IPS-NIHi11 (cell line): ENCODE data around the gene KPNA1.

Experiments
- DNase-seq: peaks from one replicate; pipeline ENCODE4 v3.0.0; 2012; ENCODE audit warnings: mixed read lengths, low spot score

The KPNA1 gene

DNA sequence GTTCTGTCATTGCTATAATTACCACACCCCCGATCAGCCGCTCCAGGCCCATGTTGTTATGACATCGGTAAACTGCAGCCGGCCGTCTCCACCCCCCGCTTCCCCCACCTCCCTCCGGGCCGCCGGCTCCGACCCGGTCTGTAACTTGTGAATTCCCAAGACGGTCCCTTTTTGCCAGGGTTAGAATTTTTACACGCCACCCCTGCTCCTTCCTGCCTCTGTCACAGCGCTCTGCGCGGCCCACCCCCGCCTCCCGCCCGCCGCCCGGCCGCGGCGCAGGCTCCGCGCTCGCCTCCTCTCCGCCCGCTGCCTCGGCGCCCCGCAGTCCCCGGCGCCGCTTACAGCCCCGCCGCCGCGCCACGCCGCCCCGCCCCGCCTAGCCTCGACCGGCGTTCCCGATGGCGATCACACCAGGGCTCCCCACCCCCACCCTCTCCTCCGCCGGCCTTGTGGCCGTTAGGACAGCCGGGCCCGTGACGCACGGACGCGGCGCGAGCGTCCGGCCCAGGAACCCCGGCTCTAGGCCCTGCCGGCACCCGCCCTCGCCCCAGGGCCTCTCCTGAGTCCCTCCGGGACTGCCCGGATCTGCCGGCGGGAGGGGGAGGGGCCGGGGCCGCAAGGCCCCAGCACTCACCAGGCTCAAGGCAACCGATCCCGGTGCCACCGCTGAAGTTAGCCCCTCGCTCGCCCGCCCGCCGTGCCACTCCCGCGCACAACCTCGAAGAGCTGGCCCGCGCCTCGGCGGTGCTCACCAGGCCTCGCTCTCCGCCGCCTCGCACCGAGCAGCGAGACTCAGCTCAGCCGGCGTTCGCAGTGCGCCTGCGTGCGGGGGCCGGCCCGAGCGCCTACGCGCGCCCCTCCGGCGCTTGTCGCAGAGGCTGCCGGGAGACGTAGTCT, at the start of gene KPNA1:
Gene KPNA1 (minus strand): TSS at position 817 of the 897 bp plus-strand sequence. CDS start 18,374 bp downstream, outside the sequence.
- DNase-seq = peak; percentile 97

DNA sequence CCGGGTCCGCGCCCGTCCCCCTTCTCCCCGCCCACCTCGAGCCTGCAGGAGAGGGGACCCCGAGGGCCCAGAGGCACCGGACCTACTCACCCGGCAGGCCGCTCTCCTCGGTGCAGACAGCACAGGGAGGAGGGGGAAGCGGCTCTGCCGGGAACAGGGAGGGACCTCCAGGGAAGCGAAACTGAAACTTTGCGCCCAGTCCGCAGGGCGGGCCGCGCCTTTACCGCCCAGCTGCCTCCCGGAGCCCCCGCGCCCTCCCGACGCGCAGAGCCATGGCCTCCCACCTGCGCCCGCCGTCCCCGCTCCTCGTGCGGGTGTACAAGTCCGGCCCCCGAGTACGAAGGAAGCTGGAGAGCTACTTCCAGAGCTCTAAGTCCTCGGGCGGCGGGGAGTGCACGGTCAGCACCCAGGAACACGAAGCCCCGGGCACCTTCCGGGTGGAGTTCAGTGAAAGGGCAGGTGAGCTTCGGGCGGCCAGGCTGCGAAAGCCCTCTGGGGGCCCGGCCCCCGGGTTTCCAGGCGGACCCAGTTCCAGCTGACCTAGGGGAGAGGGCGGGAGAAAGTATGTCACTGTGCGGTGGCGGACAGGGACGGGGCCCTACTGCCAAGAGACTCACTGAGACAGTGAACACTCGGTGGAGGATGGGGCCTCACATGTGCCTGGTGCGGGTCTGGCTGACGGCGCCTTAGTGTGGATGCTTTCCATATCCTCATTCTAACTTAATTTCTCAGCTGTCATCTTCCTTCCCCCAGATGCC, 49.6 kb upstream of the KPNA1 start, which contains the start of the genes DTX3L and PARP9:
Gene DTX3L (plus strand): TSS at position 184 of the 758 bp plus-strand sequence. CDS start 89 bp downstream, at position 273.
Gene PARP9 (minus strand): TSS at position 146 of the 758 bp plus-strand sequence. CDS start 4,680 bp downstream, outside the sequence.
- peak; percentile 83 for DNase-seq

DNA sequence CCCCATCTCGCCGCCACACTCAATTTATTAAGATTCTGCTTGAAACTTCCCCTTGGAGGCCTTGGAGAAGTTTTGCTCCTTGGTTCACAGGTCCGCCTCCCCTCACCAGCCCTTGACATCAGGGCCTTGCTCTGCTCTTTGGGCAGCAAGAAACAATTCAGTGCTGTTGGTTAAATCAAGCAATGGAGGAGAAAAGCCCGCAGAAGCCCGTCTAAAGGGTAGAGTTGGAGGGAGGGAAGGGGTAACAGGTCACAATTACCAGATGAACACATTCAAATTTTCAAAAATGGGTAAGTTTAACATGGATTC, 48.9 kb upstream of the KPNA1 start:
- DNase-seq = peak; percentile 11

DNA sequence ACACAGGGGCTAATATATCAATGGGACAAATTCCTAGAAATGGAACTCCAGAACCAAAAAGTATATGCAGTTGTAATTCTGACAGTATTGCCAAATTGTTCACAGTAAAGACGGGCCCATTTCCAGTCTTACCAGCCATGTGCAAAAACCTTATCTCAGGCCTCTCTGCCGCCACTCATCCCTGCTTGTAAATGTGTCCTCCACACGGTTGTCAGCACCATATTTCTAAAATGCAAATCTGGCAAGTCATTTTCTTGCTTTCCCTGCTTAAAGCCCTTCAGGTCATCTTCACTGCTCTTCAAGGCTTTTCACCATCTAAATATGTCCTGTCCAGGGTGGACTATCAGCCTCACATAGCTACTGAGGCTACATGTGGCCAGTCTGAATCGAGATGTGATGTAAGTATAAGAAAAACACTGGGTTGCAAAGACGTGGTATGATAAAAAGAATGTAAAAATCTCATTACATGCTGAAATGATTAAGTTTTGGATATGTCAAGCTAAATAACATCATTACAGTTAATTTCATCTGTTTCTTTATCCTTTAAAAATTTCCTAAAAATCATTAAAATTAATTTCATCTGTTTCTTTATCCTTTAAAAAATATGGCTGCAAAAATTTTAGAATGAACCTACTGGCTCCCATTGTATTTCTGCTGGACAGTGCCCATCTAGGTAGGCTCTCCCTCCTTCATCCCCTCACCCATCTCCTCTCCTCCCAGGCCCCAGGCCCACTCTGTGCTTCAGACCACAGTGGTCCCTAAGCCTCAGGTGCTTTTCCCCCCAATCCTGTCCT, 48.4 kb upstream of the KPNA1 start:
- DNase-seq = no peak

DNA sequence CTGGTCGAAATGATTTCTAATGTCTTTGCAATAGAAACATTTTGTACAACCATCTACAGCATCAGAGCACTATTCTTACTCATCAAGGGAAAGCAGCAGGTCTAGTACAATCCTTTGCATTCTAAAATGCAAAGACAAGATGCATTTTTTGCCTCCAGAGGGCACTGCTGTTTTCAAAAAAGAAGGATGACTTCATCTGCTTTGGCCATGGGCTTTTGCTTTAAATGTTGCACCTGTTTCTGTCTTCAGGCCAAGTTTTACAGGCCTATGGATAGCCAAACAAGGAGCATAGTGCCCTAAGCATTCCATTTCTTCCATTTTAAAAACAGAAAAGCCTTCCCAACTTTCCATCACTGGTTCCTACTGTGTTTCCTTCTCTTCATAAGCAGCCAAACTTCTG, 45.9 kb upstream of the KPNA1 start:
- DNase-seq = peak; percentile 53

DNA sequence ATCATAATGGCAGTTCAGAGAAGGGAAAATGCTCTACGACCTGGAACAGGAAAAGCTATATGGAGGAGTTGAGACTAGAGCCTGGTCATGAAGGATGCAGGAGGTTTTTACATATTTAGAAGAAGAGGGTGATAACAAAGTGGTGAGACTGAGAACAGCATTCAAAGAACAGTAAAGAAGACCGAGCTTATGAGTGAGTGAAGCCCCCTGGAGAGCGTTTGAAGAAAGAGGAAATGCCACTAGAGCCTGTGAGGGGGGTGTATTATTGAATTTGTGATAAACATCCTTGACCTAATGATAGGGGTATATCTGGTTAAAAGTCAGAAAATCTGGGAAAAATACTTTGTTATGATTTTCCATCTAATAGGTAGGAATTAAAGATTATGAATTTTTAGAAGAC, 45.2 kb upstream of the KPNA1 start:
- DNase-seq = no peak

DNA sequence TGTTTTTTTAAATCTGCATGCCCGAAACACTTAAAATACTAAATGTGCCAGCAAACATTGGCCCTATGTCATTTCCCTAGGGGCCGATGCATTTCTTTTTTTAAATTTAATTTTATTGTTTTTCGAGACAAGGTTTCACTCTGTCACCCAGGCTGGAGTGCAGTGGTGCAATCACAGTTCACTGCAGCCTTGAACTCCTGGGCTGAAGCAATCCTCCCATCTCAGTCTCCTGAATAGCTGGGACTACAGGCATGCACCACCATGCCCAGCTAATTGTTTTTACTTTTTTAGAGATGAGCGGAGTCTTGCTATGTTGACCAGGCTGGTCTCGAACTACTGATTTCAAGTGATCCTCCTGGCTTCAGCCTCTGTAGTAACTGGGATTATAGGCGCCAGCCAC, 43.9 kb upstream of the KPNA1 start:
- no peak for DNase-seq

DNA sequence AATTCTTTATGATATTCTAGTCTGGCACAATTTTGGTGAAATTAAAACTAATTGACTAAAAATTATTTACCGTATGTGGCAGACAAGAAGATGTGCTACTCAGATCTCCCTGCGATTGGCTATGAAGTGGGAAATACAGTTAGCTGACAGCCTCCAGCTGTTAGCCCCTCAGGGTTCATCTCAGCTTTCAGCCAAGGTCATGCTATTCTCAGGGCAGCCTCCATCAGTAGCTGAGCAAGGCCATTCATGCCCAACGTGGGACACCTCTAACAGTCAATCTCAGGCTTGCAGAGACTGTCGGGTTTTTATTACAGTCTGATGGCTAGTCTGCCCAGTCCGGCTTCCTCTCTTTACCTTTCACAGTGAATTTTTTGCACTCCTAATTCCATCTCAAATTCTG, 42.6 kb upstream of the KPNA1 start:
- no peak for DNase-seq

DNA sequence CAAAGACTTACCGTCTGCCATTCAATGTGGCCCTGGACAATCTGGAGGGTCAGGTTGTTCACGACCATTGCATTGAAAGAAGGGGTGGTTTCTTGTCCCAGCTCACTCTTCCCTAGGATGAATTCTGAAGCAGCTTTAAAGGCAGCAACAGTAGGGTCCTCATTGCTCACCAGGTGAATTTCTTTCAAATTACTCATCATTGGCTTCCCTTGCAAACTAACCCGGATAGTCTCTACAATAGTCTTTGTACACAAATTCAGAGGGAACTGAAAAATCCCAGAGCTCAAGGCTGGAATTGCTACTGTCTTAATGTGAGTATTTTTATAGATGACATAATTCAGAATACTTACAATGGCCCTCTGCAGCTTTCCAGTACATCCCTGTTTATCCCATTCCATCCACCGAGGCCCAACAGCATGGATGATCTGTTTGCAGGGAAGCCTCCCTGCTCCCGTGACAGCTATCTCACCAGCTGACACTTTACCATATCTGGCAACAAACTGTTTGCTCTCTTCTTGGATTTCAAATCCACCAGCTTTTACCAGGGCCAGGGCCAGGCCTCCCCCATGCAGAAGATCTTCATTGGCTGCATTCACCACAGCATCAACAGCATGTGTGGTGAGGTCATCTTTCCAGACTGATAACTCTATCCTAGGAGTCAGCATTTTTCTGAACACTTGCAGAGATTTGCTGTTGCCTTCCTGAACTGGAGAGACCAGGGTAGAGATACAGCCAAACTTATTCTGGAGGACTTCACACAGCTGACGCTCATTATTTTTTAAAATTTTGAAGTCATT, 40.7 kb upstream of the KPNA1 start:
- no peak for DNase-seq

DNA sequence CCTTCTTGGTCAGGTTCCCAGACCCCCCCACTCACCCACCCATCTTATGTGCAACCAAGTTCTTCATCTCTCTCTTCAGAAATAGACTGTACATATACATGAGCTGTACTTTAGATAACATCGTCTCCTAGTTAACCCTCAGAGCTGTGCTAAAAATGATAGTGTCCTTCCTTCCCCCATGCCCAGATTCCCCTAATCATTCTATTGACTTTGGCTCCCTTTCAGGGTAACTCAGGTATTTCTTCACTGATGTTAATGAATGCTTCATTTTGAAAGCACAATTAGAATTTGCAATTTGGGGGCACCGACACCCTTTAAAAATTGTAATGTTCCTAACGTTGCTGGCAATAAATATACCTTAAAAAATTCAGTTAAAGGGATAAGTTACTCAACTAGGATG, 38.4 kb upstream of the KPNA1 start:
- no peak for DNase-seq

DNA sequence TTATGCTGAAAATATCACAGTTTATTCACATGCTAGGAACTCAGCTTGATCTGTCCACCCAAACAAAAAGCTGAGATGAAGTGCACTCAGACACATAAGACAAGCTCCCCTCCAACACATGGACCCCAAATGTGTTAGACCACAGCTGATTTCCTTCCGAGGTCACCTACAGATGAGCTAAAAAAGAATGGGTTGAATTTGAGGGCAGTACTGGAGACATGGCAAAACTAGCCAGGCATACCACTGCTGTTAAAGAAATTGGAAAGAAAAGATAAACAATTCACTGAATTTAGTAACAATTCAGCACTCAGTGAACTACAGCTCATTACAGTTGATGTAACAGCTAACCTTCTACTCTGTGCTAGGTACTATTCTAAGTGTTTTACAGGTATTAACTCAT, 33.9 kb upstream of the KPNA1 start:
- DNase-seq = no peak

DNA sequence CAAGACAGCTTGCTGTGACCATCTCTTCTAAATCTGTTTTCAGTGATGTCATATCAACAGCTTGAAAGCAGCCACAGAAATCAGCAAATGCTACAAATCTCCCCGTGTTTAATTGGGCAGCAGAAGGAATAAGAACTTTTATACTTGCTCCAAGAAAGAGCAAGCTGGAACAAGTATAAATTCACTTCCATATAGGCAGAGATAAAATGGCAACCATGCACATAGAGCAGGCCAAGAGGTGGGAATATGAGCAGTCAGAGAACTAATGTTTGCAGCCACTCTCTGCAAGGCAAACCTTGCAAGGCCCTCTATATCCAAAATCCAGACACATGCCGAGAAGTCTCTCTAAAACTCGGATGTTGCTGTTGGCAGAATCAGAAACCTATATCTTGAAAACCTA, 33.3 kb upstream of the KPNA1 start:
- no peak for DNase-seq

DNA sequence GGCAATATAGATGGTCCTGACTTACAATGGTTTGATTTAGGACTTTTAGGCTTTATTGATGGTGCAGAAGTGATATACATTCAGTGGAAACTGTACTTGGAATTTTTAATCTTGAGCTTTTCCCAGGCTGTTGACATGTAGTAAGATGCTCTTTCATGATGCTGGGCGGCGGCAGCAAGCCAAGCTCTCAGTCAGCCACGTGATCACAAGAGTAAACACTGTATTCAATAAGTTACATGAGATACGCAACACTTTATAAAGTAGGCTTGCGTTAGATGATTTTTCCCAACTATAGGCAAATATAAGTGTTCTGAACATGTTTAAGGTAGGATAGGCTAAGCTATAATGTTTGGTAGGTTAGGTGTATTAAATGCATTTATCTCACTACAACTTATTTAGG, 31.4 kb upstream of the KPNA1 start:
- DNase-seq = no peak

DNA sequence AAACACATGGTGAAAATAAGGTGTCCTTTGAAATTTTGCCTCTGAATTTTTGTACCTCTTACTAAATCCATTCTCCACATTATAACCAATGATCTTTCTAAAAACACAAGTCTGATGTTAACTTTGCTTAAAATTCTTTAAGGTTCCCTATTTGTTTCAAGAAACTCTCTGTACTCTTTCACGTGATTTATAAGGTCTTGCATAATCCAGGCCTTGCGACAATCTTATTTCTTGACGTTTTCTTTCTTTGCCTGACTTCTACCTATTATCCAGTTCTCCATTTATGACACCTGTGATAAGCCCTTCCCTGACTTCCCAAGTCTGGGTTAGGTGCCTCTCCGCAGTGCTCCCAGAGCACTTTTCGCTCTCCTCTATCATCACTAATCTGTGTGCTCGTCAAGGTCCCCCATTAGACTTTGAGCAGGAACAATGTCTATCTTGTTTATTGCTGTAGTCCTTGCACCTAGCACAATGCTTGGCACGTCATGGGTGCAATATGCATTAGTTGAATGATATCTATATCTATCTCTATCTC, 24.3 kb upstream of the KPNA1 start:
- DNase-seq = no peak

DNA sequence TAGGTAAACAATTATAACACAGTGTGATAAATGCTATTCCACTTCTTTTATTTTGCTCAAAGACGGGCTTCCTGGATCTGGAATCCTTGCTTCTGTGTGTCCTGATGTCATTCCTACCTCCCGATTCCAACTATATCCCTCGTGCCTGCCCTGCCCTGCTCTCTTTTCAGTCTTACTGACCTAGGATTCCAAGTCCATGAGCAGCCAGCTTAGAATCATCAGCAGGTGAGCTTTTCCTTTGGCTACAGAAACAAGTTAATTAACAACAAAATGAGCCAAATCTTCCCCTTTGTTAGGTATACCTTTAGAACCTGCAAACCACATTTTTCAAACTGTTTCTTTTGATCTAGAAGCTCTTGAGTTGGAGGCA, 21.9 kb upstream of the KPNA1 start:
- DNase-seq = peak; percentile 26

DNA sequence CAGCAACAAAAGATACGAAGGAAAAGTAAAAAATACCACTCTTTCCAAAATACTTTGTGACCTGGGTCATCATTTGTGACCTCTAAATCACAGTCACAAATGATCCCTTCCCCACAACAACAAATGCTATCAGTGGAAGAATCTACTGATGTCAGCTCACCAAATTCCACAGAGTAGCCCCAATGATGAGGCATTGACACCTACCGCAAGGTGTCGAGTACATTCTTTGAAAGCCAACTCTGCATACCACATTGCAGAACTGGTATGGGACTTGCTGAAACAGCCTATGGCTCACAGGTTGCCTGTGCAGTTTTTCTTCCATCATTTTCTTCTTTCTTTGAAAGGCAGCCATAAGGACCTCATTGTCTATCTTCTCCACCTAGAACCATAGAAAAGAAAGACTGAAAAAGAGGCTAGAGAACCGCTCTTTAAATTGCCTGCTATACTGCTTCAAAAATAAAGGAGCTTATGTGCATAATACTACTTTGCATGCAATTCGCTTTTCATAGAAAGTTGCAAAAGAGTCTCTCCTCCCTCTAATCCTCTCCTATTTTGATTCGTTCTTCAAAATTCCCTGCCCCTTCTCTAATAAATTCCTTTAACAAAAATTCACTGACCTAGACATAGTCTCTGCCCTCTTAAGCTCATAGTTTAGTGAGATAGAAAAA, 21.4 kb upstream of the KPNA1 start:
- peak; percentile 21 for DNase-seq

DNA sequence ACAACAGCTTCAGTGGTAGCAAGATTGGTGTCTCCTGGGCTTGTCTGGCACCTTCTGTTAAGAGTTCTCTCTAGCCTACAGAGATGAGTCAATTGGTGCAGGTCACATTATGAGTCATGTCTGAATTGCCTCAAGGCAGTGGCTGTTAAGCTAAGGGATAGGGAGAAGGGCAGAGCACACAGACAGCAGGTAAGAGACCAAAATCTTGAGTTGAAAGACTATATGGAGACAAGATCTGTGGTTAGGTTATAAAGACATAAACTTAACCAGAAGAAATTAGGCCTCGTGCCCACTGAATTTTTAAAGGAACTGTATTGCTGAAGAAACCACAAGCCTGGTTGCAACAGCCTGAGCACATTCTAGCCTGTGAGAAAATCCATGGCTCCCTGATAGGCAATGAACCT, 19.2 kb upstream of the KPNA1 start:
- no peak for DNase-seq

DNA sequence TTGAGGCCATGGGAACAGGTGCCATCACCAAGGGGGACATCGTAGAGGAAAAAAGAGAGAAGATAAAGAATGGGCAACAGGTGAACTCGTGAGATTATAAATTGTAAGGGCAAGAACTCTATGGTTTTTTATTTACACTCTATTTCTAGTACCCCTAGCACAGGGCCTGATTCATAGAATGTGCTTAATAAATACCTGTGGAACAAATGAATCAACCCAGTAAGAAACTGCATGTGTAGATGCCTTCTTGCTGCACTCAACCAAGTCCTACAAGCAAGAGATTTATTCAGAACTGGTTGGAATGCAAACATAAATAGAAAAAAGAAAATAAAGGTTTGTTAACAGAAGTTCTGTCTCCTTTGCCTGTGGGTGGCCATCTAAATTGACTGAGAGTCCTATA, 18.7 kb upstream of the KPNA1 start:
- no peak for DNase-seq

DNA sequence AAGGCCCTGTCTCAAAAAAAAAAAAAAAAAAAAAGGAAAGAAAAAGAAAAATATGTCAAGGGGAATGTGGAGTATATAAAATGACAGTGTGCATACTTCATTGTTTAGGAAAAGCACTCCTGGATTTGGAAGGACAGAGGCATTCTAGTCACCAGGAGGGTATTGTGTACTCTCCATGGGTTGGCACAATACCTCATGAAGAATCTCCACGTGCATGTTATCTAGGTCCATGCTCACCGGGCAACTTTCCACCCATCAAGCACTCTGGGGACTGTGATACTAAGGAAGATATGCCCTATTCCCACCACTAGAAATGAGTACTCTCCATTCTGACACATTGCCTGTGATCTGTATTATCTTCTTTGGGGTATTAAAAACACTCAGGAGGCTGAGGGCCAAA, 15.4 kb upstream of the KPNA1 start:
- DNase-seq = no peak

DNA sequence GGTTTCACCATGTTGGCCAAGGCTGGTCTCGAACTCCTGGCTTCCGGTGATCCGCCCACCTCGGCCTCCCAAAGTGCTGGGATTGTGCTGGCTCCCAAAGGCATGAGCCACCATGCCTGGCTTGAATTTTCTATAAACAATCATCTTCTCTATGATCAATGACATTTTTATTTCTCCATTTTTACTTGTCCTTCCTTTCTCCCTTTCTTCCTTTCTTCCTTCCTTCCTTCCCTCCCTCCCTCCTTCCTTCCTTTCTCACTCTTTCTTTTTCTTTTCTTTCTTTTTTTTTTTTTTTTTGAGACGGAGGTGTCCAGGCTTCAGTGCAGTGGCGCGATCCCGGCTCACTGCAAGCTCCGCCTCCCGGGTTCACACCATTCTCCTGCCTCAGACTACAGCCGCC, 8.6 kb upstream of the KPNA1 start:
- DNase-seq = no peak

DNA sequence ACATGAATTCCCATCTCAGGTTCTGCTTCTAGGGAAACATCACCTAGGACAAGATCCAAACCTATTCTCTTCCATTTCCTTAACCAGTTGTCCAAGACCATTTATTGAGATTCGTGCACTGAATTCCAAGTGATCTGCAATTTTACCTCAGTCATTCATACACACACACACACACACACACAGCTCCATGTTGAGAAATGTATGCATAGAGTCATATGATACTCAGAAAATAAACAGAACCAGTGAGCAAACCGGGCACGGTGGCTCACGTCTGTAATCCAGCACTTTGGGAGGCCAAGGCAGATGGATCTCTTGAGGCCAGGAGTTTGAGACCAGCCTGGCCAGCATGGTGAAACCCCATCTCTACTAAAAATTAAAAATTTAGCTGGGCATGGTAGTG, 6.1 kb upstream of the KPNA1 start:
- no peak for DNase-seq
